Keratinocyte (primary cell): ENCODE data around the gene FARP1.

Experiments
- EZH2 ChIP-seq: IDR thresholded peaks from one replicate; pipeline ENCODE4 v1.6.1; 2012; ENCODE audit warnings: inconsistent platforms, mild to moderate bottlenecking, low read length, moderate library complexity
- TF ChIP-seq, protein P1 (sequence below), 3 experiments: IDR thresholded peaks in 1 of 3; conservative IDR thresholded peaks in 1 of 3; optimal IDR thresholded peaks in 1 of 3; 2 replicates in 2 of 3; 3 replicates in 1 of 3; pipeline versions ENCODE3 to v1.5.1; 2011; ENCODE audit warnings: low read length in 3 of 3, mild to moderate bottlenecking in 3 of 3, moderate library complexity in 2 of 3, control low read depth in 1 of 3, inconsistent platforms in 1 of 3; ENCODE audit not compliant: insufficient read depth in 2 of 3; ENCODE audit errors: extremely low read depth in 1 of 3

GRCh38 chr13:98462946-98463345 is 320.1 kb downstream of the FARP1 start:
- TF ChIP-seq, protein P1, sequence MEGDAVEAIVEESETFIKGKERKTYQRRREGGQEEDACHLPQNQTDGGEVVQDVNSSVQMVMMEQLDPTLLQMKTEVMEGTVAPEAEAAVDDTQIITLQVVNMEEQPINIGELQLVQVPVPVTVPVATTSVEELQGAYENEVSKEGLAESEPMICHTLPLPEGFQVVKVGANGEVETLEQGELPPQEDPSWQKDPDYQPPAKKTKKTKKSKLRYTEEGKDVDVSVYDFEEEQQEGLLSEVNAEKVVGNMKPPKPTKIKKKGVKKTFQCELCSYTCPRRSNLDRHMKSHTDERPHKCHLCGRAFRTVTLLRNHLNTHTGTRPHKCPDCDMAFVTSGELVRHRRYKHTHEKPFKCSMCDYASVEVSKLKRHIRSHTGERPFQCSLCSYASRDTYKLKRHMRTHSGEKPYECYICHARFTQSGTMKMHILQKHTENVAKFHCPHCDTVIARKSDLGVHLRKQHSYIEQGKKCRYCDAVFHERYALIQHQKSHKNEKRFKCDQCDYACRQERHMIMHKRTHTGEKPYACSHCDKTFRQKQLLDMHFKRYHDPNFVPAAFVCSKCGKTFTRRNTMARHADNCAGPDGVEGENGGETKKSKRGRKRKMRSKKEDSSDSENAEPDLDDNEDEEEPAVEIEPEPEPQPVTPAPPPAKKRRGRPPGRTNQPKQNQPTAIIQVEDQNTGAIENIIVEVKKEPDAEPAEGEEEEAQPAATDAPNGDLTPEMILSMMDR (optimal IDR thresholded peaks at IDR 0.05 in 1 of 3, IDR thresholded peaks at IDR 0.05 in 1 of 3, conservative IDR thresholded peaks at IDR 0.05 in 1 of 3; ENCODE audit: extremely low read depth in 1 of 3, insufficient read depth in 2 of 3, low read length in 3 of 3): no peak
- no peak for TF ChIP-seq EZH2
